HepG2 (cell line): ENCODE measurements around the gene RPL5. TPM values are rescaled to one million over a fixed set of nuclear protein-coding genes. Genes with fewer than 3 reads are reported as not detected.

Source experiments
- ARNTL ChIP-seq: sonication (generic); formaldehyde crosslinking; IDR thresholded peaks from 2 replicates; pipeline ENCODE4 v1.4.0; 2020; ENCODE audit warnings: mild to moderate bottlenecking, missing genetic modification reagents
- GLI4 ChIP-seq: sonication (generic); formaldehyde crosslinking; IDR thresholded peaks from 2 replicates; pipeline ENCODE4 v1.5.1; 2020; ENCODE audit warnings: missing genetic modification reagents, mild to moderate bottlenecking, moderate library complexity, borderline replicate concordance
- KLF11 ChIP-seq: IDR thresholded peaks from 2 replicates; pipeline ENCODE4 v1.6.1; 2016; ENCODE audit warnings: missing compliant biosample characterization
- POLR2A ChIP-seq, 2 experiments: IDR thresholded peaks; 2 replicates each; pipeline ENCODE4 v1.6.1; 2011; ENCODE audit warnings: low read depth in 2 of 2, low read length in 2 of 2, mild to moderate bottlenecking in 1 of 2, moderate library complexity in 1 of 2; ENCODE audit not compliant: insufficient read depth in 1 of 2
- REL ChIP-seq: sonication (generic); formaldehyde crosslinking; conservative IDR thresholded peaks from 2 replicates; pipeline ENCODE4 v1.8.0; 2022; ENCODE audit warnings: mild to moderate bottlenecking, missing genetic modification reagents, moderate library complexity
- RFX1 ChIP-seq: fragments of 450-650 bp; IDR thresholded peaks from 2 replicates; pipeline ENCODE4 v1.6.1; 2017
- SMARCE1 ChIP-seq: fragments of 450-650 bp; IDR thresholded peaks from 2 replicates; pipeline ENCODE4 v1.6.1; 2017; ENCODE audit warnings: borderline replicate concordance
- TCF12 ChIP-seq, 2 experiments: fragments of 450-650 bp in 1 of 2; sonication (generic) in 1 of 2; formaldehyde crosslinking in 1 of 2; IDR thresholded peaks; 2 replicates each; pipeline versions ENCODE4 v1.6.1 to v1.8.0; 2017 to 2022; ENCODE audit warnings: antibody characterized with exemption in 1 of 2, mild to moderate bottlenecking in 1 of 2, missing genetic modification reagents in 1 of 2, moderate library complexity in 1 of 2
- ZNF274 ChIP-seq: sonication (generic); formaldehyde crosslinking; IDR thresholded peaks from 2 replicates; pipeline ENCODE4 v1.5.1; 2020; ENCODE audit warnings: mild to moderate bottlenecking, missing genetic modification reagents
- ZNF329 ChIP-seq: sonication (generic); formaldehyde crosslinking; IDR thresholded peaks from 2 replicates; pipeline ENCODE4 v1.9.0; 2021; ENCODE audit warnings: low read depth, mild to moderate bottlenecking, missing genetic modification reagents
- ZNF468 ChIP-seq: sonication (generic); formaldehyde crosslinking; IDR thresholded peaks from 2 replicates; pipeline ENCODE4 v1.8.0; 2022; ENCODE audit warnings: mild to moderate bottlenecking, moderate library complexity, missing genetic modification reagents
- polyA plus RNA-seq, 8 experiments: library from polyadenylated mRNA; depleted of rRNA in 3 of 8; stranded (reverse) in 7 of 8; unstranded in 1 of 8; fragments of >200 nt; fragmentation: Illumina TruSeq in 4 of 8; extraction: Trizol in 4 of 8; gene quantifications; 2 replicates each; pipeline versions ENCODE4 v1.2.1 to v1.2.3, GENCODE V29; 2011 to 2016; ENCODE audit warnings: low read depth in 4 of 8, missing spikeins in 1 of 8, mixed read lengths in 1 of 8; ENCODE audit not compliant: insufficient read depth in 1 of 8
- total RNA-seq, 5 experiments: library from RNA; depleted of rRNA; stranded (reverse); fragments of >200 nt; fragmentation: Illumina TruSeq; extraction: Trizol; gene quantifications; 2 replicates each; pipeline ENCODE4 v1.2.3, GENCODE V29; 2016; ENCODE audit warnings: low read depth in 1 of 5
- TF ChIP-seq, protein P1 (sequence below): sonication (generic); formaldehyde crosslinking; IDR thresholded peaks from 2 replicates; pipeline ENCODE4 v1.4.0; 2020; ENCODE audit warnings: mild to moderate bottlenecking, missing genetic modification reagents
- TF ChIP-seq, protein P2 (sequence below): fragments of 450-650 bp; IDR thresholded peaks from 2 replicates; pipeline ENCODE4 v1.6.1; 2017; ENCODE audit warnings: mild to moderate bottlenecking
- TF ChIP-seq, protein P3 (sequence below): sonication (generic); formaldehyde crosslinking; IDR thresholded peaks from 2 replicates; pipeline ENCODE4 v1.4.0; 2020; ENCODE audit warnings: missing genetic modification reagents, borderline replicate concordance
- TF ChIP-seq, protein P4 (sequence below): IDR thresholded peaks from 2 replicates; pipeline ENCODE4 v1.6.1; 2016; ENCODE audit warnings: missing genetic modification reagents, missing compliant biosample characterization
- TF ChIP-seq, protein P5 (sequence below): sonication (generic); formaldehyde crosslinking; IDR thresholded peaks from 2 replicates; pipeline ENCODE4 v1.5.1; 2020; ENCODE audit warnings: mild to moderate bottlenecking, missing genetic modification reagents, borderline replicate concordance

The RPL5 gene
- total and polyA plus RNA-seq, 2 of the 13 experiments (the other 11 are each of a cell fraction or from before 2014, with no cell fraction given), result 2,304 to 2,520 TPM

DNA sequence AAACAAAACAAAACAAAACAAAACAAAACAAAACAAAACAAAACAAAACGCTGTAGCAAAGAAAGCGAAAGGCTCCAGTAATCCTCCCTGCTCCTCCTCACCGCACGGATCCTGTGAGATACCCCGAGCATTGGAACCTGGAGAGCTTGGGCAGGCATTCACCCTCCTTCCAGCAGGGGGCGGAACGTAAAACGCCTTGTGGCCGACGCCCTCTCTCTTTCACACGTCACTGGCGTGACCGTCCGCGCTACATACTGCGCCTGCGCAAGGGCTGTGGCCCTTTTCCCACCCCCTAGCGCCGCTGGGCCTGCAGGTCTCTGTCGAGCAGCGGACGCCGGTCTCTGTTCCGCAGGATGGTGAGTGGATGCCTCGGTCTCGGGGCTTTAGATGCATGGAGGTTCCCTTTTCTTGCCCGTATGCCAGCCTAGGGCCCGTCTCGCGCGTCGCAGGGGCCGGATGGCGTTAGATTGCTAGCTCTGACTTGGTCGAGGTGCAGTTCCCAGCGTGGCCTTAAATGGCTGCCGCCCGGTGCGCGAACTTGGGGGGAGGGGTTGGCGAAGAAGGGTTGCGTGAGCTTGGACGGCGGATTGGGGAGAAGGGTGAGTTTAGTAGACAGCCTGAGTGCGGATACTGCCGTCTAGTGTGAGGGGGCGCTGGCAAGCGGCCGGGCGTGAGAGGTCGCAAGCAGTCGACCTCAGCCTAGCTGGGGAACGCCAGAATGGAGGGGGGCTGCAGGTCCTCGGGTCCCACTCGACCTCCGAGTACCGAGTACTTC lies at the start of gene RPL5 (continued):
- TF ChIP-seq, protein P1, sequence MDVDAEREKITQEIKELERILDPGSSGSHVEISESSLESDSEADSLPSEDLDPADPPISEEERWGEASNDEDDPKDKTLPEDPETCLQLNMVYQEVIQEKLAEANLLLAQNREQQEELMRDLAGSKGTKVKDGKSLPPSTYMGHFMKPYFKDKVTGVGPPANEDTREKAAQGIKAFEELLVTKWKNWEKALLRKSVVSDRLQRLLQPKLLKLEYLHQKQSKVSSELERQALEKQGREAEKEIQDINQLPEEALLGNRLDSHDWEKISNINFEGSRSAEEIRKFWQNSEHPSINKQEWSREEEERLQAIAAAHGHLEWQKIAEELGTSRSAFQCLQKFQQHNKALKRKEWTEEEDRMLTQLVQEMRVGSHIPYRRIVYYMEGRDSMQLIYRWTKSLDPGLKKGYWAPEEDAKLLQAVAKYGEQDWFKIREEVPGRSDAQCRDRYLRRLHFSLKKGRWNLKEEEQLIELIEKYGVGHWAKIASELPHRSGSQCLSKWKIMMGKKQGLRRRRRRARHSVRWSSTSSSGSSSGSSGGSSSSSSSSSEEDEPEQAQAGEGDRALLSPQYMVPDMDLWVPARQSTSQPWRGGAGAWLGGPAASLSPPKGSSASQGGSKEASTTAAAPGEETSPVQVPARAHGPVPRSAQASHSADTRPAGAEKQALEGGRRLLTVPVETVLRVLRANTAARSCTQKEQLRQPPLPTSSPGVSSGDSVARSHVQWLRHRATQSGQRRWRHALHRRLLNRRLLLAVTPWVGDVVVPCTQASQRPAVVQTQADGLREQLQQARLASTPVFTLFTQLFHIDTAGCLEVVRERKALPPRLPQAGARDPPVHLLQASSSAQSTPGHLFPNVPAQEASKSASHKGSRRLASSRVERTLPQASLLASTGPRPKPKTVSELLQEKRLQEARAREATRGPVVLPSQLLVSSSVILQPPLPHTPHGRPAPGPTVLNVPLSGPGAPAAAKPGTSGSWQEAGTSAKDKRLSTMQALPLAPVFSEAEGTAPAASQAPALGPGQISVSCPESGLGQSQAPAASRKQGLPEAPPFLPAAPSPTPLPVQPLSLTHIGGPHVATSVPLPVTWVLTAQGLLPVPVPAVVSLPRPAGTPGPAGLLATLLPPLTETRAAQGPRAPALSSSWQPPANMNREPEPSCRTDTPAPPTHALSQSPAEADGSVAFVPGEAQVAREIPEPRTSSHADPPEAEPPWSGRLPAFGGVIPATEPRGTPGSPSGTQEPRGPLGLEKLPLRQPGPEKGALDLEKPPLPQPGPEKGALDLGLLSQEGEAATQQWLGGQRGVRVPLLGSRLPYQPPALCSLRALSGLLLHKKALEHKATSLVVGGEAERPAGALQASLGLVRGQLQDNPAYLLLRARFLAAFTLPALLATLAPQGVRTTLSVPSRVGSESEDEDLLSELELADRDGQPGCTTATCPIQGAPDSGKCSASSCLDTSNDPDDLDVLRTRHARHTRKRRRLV (CRISPR knock-in tag), result peak; percentile 96
- TF ChIP-seq POLR2A (IDR thresholded peaks at IDR 0.05; ENCODE audit: insufficient read depth in 1 of 2, low read depth in 2 of 2, low read length in 2 of 2) (peak; percentile 99 to 100), TCF12 (IDR thresholded peaks at IDR 0.05) (no peak), TCF12 (CRISPR knock-in tag; IDR thresholded peaks at IDR 0.05) (peak; percentile 77; the same call in 1 of the 2 replicates), ARNTL (CRISPR knock-in tag) (peak; percentile 51; the same call in 1 of the 2 replicates), SMARCE1 (no peak), GLI4 (CRISPR knock-in tag) (peak; percentile 81; the same call in 1 of the 2 replicates), ZNF274 (CRISPR knock-in tag) (peak; percentile 95), ZNF329 (peak; percentile 91), RFX1 (no peak), REL (CRISPR knock-in tag) (peak; percentile 91; the same call in 1 of the 2 replicates), KLF11 (CRISPR knock-in tag) (peak; percentile 64; the same call in 1 of the 2 replicates), ZNF468 (CRISPR knock-in tag) (peak; percentile 94)
- TF ChIP-seq, protein P2, sequence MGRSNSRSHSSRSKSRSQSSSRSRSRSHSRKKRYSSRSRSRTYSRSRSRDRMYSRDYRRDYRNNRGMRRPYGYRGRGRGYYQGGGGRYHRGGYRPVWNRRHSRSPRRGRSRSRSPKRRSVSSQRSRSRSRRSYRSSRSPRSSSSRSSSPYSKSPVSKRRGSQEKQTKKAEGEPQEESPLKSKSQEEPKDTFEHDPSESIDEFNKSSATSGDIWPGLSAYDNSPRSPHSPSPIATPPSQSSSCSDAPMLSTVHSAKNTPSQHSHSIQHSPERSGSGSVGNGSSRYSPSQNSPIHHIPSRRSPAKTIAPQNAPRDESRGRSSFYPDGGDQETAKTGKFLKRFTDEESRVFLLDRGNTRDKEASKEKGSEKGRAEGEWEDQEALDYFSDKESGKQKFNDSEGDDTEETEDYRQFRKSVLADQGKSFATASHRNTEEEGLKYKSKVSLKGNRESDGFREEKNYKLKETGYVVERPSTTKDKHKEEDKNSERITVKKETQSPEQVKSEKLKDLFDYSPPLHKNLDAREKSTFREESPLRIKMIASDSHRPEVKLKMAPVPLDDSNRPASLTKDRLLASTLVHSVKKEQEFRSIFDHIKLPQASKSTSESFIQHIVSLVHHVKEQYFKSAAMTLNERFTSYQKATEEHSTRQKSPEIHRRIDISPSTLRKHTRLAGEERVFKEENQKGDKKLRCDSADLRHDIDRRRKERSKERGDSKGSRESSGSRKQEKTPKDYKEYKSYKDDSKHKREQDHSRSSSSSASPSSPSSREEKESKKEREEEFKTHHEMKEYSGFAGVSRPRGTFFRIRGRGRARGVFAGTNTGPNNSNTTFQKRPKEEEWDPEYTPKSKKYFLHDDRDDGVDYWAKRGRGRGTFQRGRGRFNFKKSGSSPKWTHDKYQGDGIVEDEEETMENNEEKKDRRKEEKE, result no peak
- TF ChIP-seq, protein P3, sequence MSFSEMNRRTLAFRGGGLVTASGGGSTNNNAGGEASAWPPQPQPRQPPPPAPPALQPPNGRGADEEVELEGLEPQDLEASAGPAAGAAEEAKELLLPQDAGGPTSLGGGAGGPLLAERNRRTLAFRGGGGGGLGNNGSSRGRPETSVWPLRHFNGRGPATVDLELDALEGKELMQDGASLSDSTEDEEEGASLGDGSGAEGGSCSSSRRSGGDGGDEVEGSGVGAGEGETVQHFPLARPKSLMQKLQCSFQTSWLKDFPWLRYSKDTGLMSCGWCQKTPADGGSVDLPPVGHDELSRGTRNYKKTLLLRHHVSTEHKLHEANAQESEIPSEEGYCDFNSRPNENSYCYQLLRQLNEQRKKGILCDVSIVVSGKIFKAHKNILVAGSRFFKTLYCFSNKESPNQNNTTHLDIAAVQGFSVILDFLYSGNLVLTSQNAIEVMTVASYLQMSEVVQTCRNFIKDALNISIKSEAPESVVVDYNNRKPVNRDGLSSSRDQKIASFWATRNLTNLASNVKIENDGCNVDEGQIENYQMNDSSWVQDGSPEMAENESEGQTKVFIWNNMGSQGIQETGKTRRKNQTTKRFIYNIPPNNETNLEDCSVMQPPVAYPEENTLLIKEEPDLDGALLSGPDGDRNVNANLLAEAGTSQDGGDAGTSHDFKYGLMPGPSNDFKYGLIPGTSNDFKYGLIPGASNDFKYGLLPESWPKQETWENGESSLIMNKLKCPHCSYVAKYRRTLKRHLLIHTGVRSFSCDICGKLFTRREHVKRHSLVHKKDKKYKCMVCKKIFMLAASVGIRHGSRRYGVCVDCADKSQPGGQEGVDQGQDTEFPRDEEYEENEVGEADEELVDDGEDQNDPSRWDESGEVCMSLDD (CRISPR knock-in tag), result peak; percentile 70; the same call in 1 of the 2 replicates
- TF ChIP-seq, protein P4, sequence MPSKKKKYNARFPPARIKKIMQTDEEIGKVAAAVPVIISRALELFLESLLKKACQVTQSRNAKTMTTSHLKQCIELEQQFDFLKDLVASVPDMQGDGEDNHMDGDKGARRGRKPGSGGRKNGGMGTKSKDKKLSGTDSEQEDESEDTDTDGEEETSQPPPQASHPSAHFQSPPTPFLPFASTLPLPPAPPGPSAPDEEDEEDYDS (CRISPR knock-in tag), result peak; percentile 98
- TF ChIP-seq, protein P5, sequence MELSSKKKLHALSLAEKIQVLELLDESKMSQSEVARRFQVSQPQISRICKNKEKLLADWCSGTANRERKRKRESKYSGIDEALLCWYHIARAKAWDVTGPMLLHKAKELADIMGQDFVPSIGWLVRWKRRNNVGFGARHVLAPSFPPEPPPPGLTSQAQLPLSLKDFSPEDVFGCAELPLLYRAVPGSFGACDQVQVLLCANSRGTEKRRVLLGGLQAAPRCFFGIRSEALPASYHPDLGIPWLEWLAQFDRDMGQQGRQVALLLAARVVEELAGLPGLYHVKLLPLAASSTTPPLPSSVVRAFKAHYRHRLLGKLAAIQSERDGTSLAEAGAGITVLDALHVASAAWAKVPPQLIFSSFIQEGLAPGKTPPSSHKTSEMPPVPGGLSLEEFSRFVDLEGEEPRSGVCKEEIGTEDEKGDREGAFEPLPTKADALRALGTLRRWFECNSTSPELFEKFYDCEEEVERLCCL (CRISPR knock-in tag), result peak; percentile 41; the same call in 1 of the 2 replicates
